WTC11 (cell line): Measurements from ENCODE around the gene MARS1. TPM values are rescaled to one million over a fixed set of nuclear protein-coding genes. Genes with fewer than 3 reads are reported as not detected.

Source experiments
- ATF1 ChIP-seq: sonication (generic); formaldehyde crosslinking; IDR thresholded peaks from 2 replicates; pipeline ENCODE4 v1.8.1; 2023; ENCODE audit warnings: mild to moderate bottlenecking, moderate library complexity, missing genetic modification reagents
- ATF3 ChIP-seq: sonication (generic); formaldehyde crosslinking; conservative IDR thresholded peaks from 2 replicates; pipeline ENCODE4 v1.8.1; 2022; ENCODE audit warnings: mild to moderate bottlenecking, missing genetic modification reagents
- CBFB ChIP-seq: sonication (generic); formaldehyde crosslinking; IDR thresholded peaks from 2 replicates; pipeline ENCODE4 v1.8.1; 2022; ENCODE audit warnings: mild to moderate bottlenecking, low read depth, missing genetic modification reagents
- CREM ChIP-seq: sonication (generic); formaldehyde crosslinking; IDR thresholded peaks from 2 replicates; pipeline ENCODE4 v1.8.1; 2022; ENCODE audit warnings: mild to moderate bottlenecking, missing genetic modification reagents, moderate library complexity
- E2F4 ChIP-seq: sonication (generic); formaldehyde crosslinking; IDR thresholded peaks from 2 replicates; pipeline ENCODE4 v1.8.1; 2022; ENCODE audit warnings: low read depth, mild to moderate bottlenecking, moderate library complexity, missing genetic modification reagents, borderline replicate concordance
- ELF4 ChIP-seq: sonication (generic); formaldehyde crosslinking; IDR thresholded peaks from 2 replicates; pipeline ENCODE4 v1.8.1; 2022; ENCODE audit warnings: low read depth, mild to moderate bottlenecking, moderate library complexity, missing genetic modification reagents
- ERG ChIP-seq: fragments of 250-450 bp; sonication (Bioruptor Pico); IDR thresholded peaks from 2 replicates; pipeline ENCODE4 v1.8.0; 2021; ENCODE audit warnings: mild to moderate bottlenecking
- ETV6 ChIP-seq: sonication (generic); formaldehyde crosslinking; IDR thresholded peaks from 2 replicates; pipeline ENCODE4 v1.8.1; 2022; ENCODE audit warnings: mild to moderate bottlenecking, missing genetic modification reagents
- FOXP1 ChIP-seq: sonication (generic); formaldehyde crosslinking; IDR thresholded peaks from 2 replicates; pipeline ENCODE4 v1.8.0; 2022; ENCODE audit warnings: missing genetic modification reagents, mild to moderate bottlenecking, moderate library complexity, borderline replicate concordance
- GABPB1 ChIP-seq: sonication (generic); formaldehyde crosslinking; IDR thresholded peaks from 2 replicates; pipeline ENCODE4 v1.8.1; 2023; ENCODE audit warnings: mild to moderate bottlenecking, missing genetic modification reagents
- GRHL2 ChIP-seq: fragments of 250-450 bp; sonication (Bioruptor Pico); IDR thresholded peaks from 2 replicates; pipeline ENCODE4 v1.8.0; 2022; ENCODE audit warnings: mild to moderate bottlenecking, moderate library complexity; ENCODE audit not compliant: insufficient replicate concordance, severe bottlenecking
- HMGXB4 ChIP-seq: sonication (generic); formaldehyde crosslinking; IDR thresholded peaks from 2 replicates; pipeline ENCODE4 v1.8.1; 2023; ENCODE audit warnings: mild to moderate bottlenecking, moderate library complexity, missing genetic modification reagents
- IRF2 ChIP-seq: sonication (generic); formaldehyde crosslinking; IDR thresholded peaks from 2 replicates; pipeline ENCODE4 v1.8.0; 2022; ENCODE audit warnings: low read depth, missing genetic modification reagents, borderline replicate concordance
- JUN ChIP-seq: sonication (generic); formaldehyde crosslinking; IDR thresholded peaks from 2 replicates; pipeline ENCODE4 v1.8.0; 2023; ENCODE audit warnings: mild to moderate bottlenecking, missing genetic modification reagents
- MAX ChIP-seq: sonication (generic); formaldehyde crosslinking; IDR thresholded peaks from 2 replicates; pipeline ENCODE4 v1.8.0; 2022; ENCODE audit warnings: mild to moderate bottlenecking, missing genetic modification reagents
- MLX ChIP-seq: sonication (generic); formaldehyde crosslinking; IDR thresholded peaks from 2 replicates; pipeline ENCODE4 v1.8.1; 2023; ENCODE audit warnings: mild to moderate bottlenecking, missing genetic modification reagents, moderate library complexity
- RELA ChIP-seq: sonication (generic); formaldehyde crosslinking; IDR thresholded peaks from 2 replicates; pipeline ENCODE4 v1.8.1; 2022; ENCODE audit warnings: missing genetic modification reagents, mild to moderate bottlenecking, borderline replicate concordance
- RORB ChIP-seq: fragments of 250-450 bp; sonication (Bioruptor Pico); IDR thresholded peaks from 2 replicates; pipeline ENCODE4 v1.9.0; 2021; ENCODE audit warnings: mild to moderate bottlenecking
- STAT6 ChIP-seq: sonication (generic); formaldehyde crosslinking; conservative IDR thresholded peaks from 2 replicates; pipeline ENCODE4 v1.8.1; 2023; ENCODE audit warnings: mild to moderate bottlenecking, low read depth, missing genetic modification reagents, moderate library complexity
- USF1 ChIP-seq: sonication (generic); formaldehyde crosslinking; IDR thresholded peaks from 2 replicates; pipeline ENCODE4 v1.8.0; 2022; ENCODE audit warnings: mild to moderate bottlenecking, missing genetic modification reagents
- USF2 ChIP-seq: sonication (generic); formaldehyde crosslinking; IDR thresholded peaks from 2 replicates; pipeline ENCODE4 v1.8.1; 2023; ENCODE audit warnings: mild to moderate bottlenecking, missing genetic modification reagents, moderate library complexity
- ZMAT4 ChIP-seq: fragments of 250-450 bp; sonication (Bioruptor Pico); IDR thresholded peaks from 2 replicates; pipeline ENCODE4 v1.9.0; 2021; ENCODE audit warnings: mild to moderate bottlenecking
- ZNF232 ChIP-seq: sonication (generic); formaldehyde crosslinking; IDR thresholded peaks from 2 replicates; pipeline ENCODE4 v1.8.0; 2022; ENCODE audit warnings: mild to moderate bottlenecking, missing genetic modification reagents
- ZNF416 ChIP-seq: fragments of 250-450 bp; sonication (Bioruptor Pico); IDR thresholded peaks from 2 replicates; pipeline ENCODE4 v1.9.0; 2021; ENCODE audit warnings: mild to moderate bottlenecking, inconsistent platforms
- ZNF423 ChIP-seq: fragments of 250-450 bp; sonication (Bioruptor Pico); IDR thresholded peaks from 2 replicates; pipeline ENCODE4 v2.1.2; 2022; ENCODE audit warnings: mild to moderate bottlenecking, moderate library complexity
- ZNF671 ChIP-seq: fragments of 250-450 bp; sonication (Bioruptor Pico); IDR thresholded peaks from 2 replicates; pipeline ENCODE4 v1.8.0; 2021; ENCODE audit warnings: mild to moderate bottlenecking
- ZSCAN18 ChIP-seq: fragments of 250-450 bp; sonication (Bioruptor Pico); IDR thresholded peaks from 2 replicates; pipeline ENCODE4 v2.1.2; 2022; ENCODE audit warnings: mild to moderate bottlenecking, moderate library complexity
- total RNA-seq: library from RNA; stranded (reverse); gene quantifications from 3 replicates; pipeline ENCODE4 v1.2.3, GENCODE V29; 2021

Gene MARS1
- total RNA-seq, 1 experiment from 2014 or later: 367 TPM

- TF ChIP-seq ERG (CRISPR knock-in tag) (peak; percentile 58; the same call in 1 of the 2 replicates), JUN (no peak), ZSCAN18 (no peak), USF2 (CRISPR knock-in tag) (no peak), ETV6 (CRISPR knock-in tag) (peak; percentile 77), RORB (CRISPR knock-in tag) (no peak), MLX (CRISPR knock-in tag) (no peak), ZNF232 (CRISPR knock-in tag) (no peak), ZNF671 (CRISPR knock-in tag) (no peak), CBFB (CRISPR knock-in tag) (no peak), FOXP1 (CRISPR knock-in tag) (no peak), STAT6 (CRISPR knock-in tag) (no peak), HMGXB4 (CRISPR knock-in tag) (peak; percentile 77), ZNF423 (CRISPR knock-in tag) (no peak), GABPB1 (peak; percentile 100), ELF4 (no peak), MAX (CRISPR knock-in tag) (peak; percentile 96), ZNF416 (CRISPR knock-in tag) (0 out of 2 replicates have a peak, but pooled peaks have one; percentile 14), RELA (CRISPR knock-in tag) (no peak), IRF2 (CRISPR knock-in tag) (no peak), ATF1 (no peak), ZMAT4 (no peak), GRHL2 (CRISPR knock-in tag) (no peak), ATF3 (peak; percentile 96), CREM (CRISPR knock-in tag) (no peak), USF1 (0 out of 2 replicates have a peak, but pooled peaks have one; percentile 23), E2F4 (CRISPR knock-in tag) (no peak)
Measured at GRCh38 chr12:57487597-57488401, at the start of gene MARS1 (continued).
